B cell (primary cell): Measurements from ENCODE around the gene KRT39.
"Not testable (repeated sequence)": the region's sequence is repeated elsewhere in the genome, so short reads cannot be mapped to it uniquely, and the experiment has no call there.

Source experiments
- CTCF ChIP-seq: fragments of 200-600 bp; IDR thresholded peaks from one replicate; pipeline ENCODE4 v1.8.0; 2022; ENCODE audit warnings: antibody characterized with exemption, mild to moderate bottlenecking
- EZH2 ChIP-seq: IDR thresholded peaks from 2 replicates; pipeline ENCODE4 v1.6.1; 2012; ENCODE audit warnings: borderline replicate concordance, low read depth, mild to moderate bottlenecking, moderate library complexity, low read length; ENCODE audit not compliant: insufficient read depth, poor library complexity, severe bottlenecking

GRCh38 chr17:40917116-40917515 is 49.6 kb downstream of the KRT39 start:
- TF ChIP-seq CTCF, EZH2: not testable (repeated sequence)
